GM12878 (cell line): Measurements from ENCODE around the gene DPYSL4.

Experiments used
- CREM ChIP-seq: IDR thresholded peaks from 2 replicates; pipeline ENCODE4 v1.6.1; 2014; ENCODE audit warnings: antibody characterized with exemption, low read depth
- CTCF ChIP-seq, 3 experiments: IDR thresholded peaks in 2 of 3; conservative IDR thresholded peaks in 1 of 3; 2 replicates each; pipeline ENCODE4 v1.5.1; 2011; ENCODE audit warnings: low read depth in 3 of 3, low read length in 3 of 3, mild to moderate bottlenecking in 3 of 3, control low read depth in 2 of 3, moderate library complexity in 2 of 3, inconsistent platforms in 1 of 3, mixed read lengths in 1 of 3; ENCODE audit not compliant: control insufficient read depth in 2 of 3, insufficient read depth in 1 of 3; ENCODE audit errors: extremely low read depth in 1 of 3
- EP300 ChIP-seq, 2 experiments: fragments of 150-350 bp in 1 of 2; IDR thresholded peaks; 2 replicates each; pipeline ENCODE4 v1.6.1; 2011 to 2012; ENCODE audit warnings: low read depth in 2 of 2, low read length in 2 of 2, borderline replicate concordance in 1 of 2, improper control_type of control experiment in 1 of 2, inconsistent platforms in 1 of 2; ENCODE audit not compliant: control insufficient read depth in 1 of 2
- MXI1 ChIP-seq: fragments of 150-350 bp; IDR thresholded peaks from 2 replicates; pipeline ENCODE4 v1.6.1; 2011; ENCODE audit warnings: low read depth, mild to moderate bottlenecking, inconsistent platforms, low read length, improper control_type of control experiment
- MYC ChIP-seq: IDR thresholded peaks from 2 replicates; pipeline ENCODE4 v1.6.1; 2011; ENCODE audit warnings: mild to moderate bottlenecking, low read length, moderate library complexity, inconsistent platforms; ENCODE audit not compliant: insufficient read depth, insufficient replicate concordance, insufficient read length, severe bottlenecking

- TF ChIP-seq CTCF (IDR thresholded peaks at IDR 0.05 in 2 of 3, conservative IDR thresholded peaks at IDR 0.05 in 1 of 3; ENCODE audit: control insufficient read depth in 2 of 3, extremely low read depth in 1 of 3, insufficient read depth in 1 of 3, low read depth in 3 of 3, low read length in 3 of 3) (no peak), MXI1 (no peak), MYC (no peak), EP300 (IDR thresholded peaks at IDR 0.05; ENCODE audit: borderline replicate concordance in 1 of 2, control insufficient read depth in 1 of 2, low read depth in 2 of 2, low read length in 2 of 2) (no peak), CREM (no peak)
Measured at GRCh38 chr10:132193907-132194552, 7.3 kb downstream of the DPYSL4 start.
